IPS-20b (cell line): ENCODE data around the gene VARS1.

Source experiments
- H3K27ac ChIP-seq: one replicate; pipeline ENCODE4 v1.5.1; 2013; ENCODE audit warnings: low read length
- H3K27me3 ChIP-seq: 2 replicates; pipeline ENCODE4 v1.6.1; 2013; ENCODE audit warnings: mild to moderate bottlenecking, low read length, inconsistent platforms; ENCODE audit not compliant: insufficient read depth
- H3K36me3 ChIP-seq: 2 replicates; pipeline ENCODE4 v1.6.1; 2013; ENCODE audit warnings: low read depth, mild to moderate bottlenecking, inconsistent platforms, low read length, moderate library complexity; ENCODE audit not compliant: insufficient read depth
- H3K4me1 ChIP-seq: 2 replicates; pipeline ENCODE4 v1.6.1; 2013; ENCODE audit warnings: mild to moderate bottlenecking, control low read depth, inconsistent platforms, low read length, moderate library complexity; ENCODE audit not compliant: insufficient read depth
- H3K4me3 ChIP-seq: 2 replicates; pipeline ENCODE4 v1.5.1; 2013; ENCODE audit warnings: mild to moderate bottlenecking, low read length, inconsistent platforms
- H3K9ac ChIP-seq: 2 replicates; pipeline ENCODE4 v1.6.1; 2013; ENCODE audit warnings: low read depth, mild to moderate bottlenecking, inconsistent platforms, low read length, moderate library complexity
- H3K9me3 ChIP-seq: 2 replicates; pipeline ENCODE4 v1.6.1; 2013; ENCODE audit warnings: mild to moderate bottlenecking, low read depth, low read length, inconsistent platforms; ENCODE audit not compliant: insufficient read depth

Gene VARS1

GRCh38 chr6:31784098-31784925 is 11.2 kb downstream of the VARS1 start:
- Histone ChIP-seq H3K4me3 (no peak overlapping the region), H3K36me3 (peaks cover 82% of the 10 kb centered on the region), H3K4me1 (no peaks in the 10 kb centered on the region), H3K9me3 (no peaks in the 10 kb centered on the region), H3K27me3 (no peaks in the 10 kb centered on the region), H3K27ac (no peak overlapping the region), H3K9ac (no peak overlapping the region)

- Histone ChIP-seq H3K36me3 (peaks cover 86% of the 10 kb centered on the region), H3K27me3 (no peaks in the 10 kb centered on the region), H3K4me1 (no peaks in the 10 kb centered on the region), H3K4me3 (no peak overlapping the region), H3K9ac (no peak overlapping the region), H3K9me3 (no peaks in the 10 kb centered on the region), H3K27ac (no peak overlapping the region)
Measured at GRCh38 chr6:31782126-31782855, 13.3 kb downstream of the VARS1 start.

- no peak overlapping the region for H3K27ac ChIP-seq
- no peaks in the 10 kb centered on the region for H3K27me3 ChIP-seq
- no peaks in the 10 kb centered on the region for H3K4me1 ChIP-seq
- no peak overlapping the region for H3K9ac ChIP-seq
- H3K4me3 ChIP-seq = no peak overlapping the region
- H3K9me3 ChIP-seq = no peaks in the 10 kb centered on the region
- peaks cover 80% of the 10 kb centered on the region for H3K36me3 ChIP-seq
Measured at GRCh38 chr6:31781244-31782125, 14.1 kb downstream of the VARS1 start.

GRCh38 chr6:31780507-31781243 is 14.9 kb downstream of the VARS1 start:
- no peaks in the 10 kb centered on the region for H3K4me1 ChIP-seq
- no peak overlapping the region for H3K9ac ChIP-seq
- H3K36me3 ChIP-seq = peaks cover 79% of the 10 kb centered on the region
- no peak overlapping the region for H3K4me3 ChIP-seq
- no peaks in the 10 kb centered on the region for H3K27me3 ChIP-seq
- H3K9me3 ChIP-seq = no peaks in the 10 kb centered on the region
- no peak overlapping the region for H3K27ac ChIP-seq

- no peak overlapping the region for H3K4me3 ChIP-seq
- peaks cover 71% of the 10 kb centered on the region for H3K36me3 ChIP-seq
- H3K27ac ChIP-seq = no peak overlapping the region
- no peaks in the 10 kb centered on the region for H3K9me3 ChIP-seq
- H3K9ac ChIP-seq = no peak overlapping the region
- no peaks in the 10 kb centered on the region for H3K4me1 ChIP-seq
- no peaks in the 10 kb centered on the region for H3K27me3 ChIP-seq
Measured at GRCh38 chr6:31779908-31780307, 15.6 kb downstream of the VARS1 start.

- H3K4me1 ChIP-seq = no peaks in the 10 kb centered on the region
- H3K27me3 ChIP-seq = no peaks in the 10 kb centered on the region
- no peak overlapping the region for H3K27ac ChIP-seq
- H3K9ac ChIP-seq = no peak overlapping the region
- H3K36me3 ChIP-seq = peaks cover 64% of the 10 kb centered on the region
- H3K9me3 ChIP-seq = no peaks in the 10 kb centered on the region
- no peak overlapping the region for H3K4me3 ChIP-seq
Measured at GRCh38 chr6:31778999-31779885, 16.3 kb downstream of the VARS1 start.

- H3K9me3 ChIP-seq = no peaks in the 10 kb centered on the region
- no peak overlapping the region for H3K9ac ChIP-seq
- no peak overlapping the region for H3K4me3 ChIP-seq
- no peak overlapping the region for H3K27ac ChIP-seq
- no peaks in the 10 kb centered on the region for H3K4me1 ChIP-seq
- peaks cover 54% of the 10 kb centered on the region for H3K36me3 ChIP-seq
- H3K27me3 ChIP-seq = no peaks in the 10 kb centered on the region
Measured at GRCh38 chr6:31778193-31778592, 17.4 kb downstream of the VARS1 start.

GRCh38 chr6:31777667-31778050 is 17.9 kb downstream of the VARS1 start:
- no peaks in the 10 kb centered on the region for H3K9me3 ChIP-seq
- H3K4me3 ChIP-seq = no peak overlapping the region
- H3K36me3 ChIP-seq = peaks cover 48% of the 10 kb centered on the region
- no peaks in the 10 kb centered on the region for H3K4me1 ChIP-seq
- H3K27ac ChIP-seq = no peak overlapping the region
- H3K9ac ChIP-seq = no peak overlapping the region
- no peaks in the 10 kb centered on the region for H3K27me3 ChIP-seq

GRCh38 chr6:31776989-31777666 is 18.4 kb downstream of the VARS1 start, which contains the start of gene VWA7:
Gene VWA7 (minus strand): TSS chr6:31777328. CDS start chr6:31776779, 549 bp downstream.
- Histone ChIP-seq H3K9ac (no peak within 1 kb of the TSS), H3K9me3 (no peaks in the 10 kb centered on the region), H3K27ac (no peak within 1 kb of the TSS), H3K4me3 (no peak within 1 kb of the TSS), H3K4me1 (no peaks in the 10 kb centered on the region), H3K27me3 (no peaks in the 10 kb centered on the region), H3K36me3 (peaks cover 43% of the 10 kb centered on the region)

- Histone ChIP-seq H3K27ac (no peak overlapping the region), H3K9me3 (no peaks in the 10 kb centered on the region), H3K9ac (no peak overlapping the region), H3K4me1 (no peaks in the 10 kb centered on the region), H3K27me3 (no peaks in the 10 kb centered on the region), H3K4me3 (no peak overlapping the region), H3K36me3 (peaks cover 37% of the 10 kb centered on the region)
Measured at GRCh38 chr6:31776485-31776988, 19.0 kb downstream of the VARS1 start.
